ENCODE measurements around the gene PLEKHO1.

PLEKHO1 gene

DNA sequence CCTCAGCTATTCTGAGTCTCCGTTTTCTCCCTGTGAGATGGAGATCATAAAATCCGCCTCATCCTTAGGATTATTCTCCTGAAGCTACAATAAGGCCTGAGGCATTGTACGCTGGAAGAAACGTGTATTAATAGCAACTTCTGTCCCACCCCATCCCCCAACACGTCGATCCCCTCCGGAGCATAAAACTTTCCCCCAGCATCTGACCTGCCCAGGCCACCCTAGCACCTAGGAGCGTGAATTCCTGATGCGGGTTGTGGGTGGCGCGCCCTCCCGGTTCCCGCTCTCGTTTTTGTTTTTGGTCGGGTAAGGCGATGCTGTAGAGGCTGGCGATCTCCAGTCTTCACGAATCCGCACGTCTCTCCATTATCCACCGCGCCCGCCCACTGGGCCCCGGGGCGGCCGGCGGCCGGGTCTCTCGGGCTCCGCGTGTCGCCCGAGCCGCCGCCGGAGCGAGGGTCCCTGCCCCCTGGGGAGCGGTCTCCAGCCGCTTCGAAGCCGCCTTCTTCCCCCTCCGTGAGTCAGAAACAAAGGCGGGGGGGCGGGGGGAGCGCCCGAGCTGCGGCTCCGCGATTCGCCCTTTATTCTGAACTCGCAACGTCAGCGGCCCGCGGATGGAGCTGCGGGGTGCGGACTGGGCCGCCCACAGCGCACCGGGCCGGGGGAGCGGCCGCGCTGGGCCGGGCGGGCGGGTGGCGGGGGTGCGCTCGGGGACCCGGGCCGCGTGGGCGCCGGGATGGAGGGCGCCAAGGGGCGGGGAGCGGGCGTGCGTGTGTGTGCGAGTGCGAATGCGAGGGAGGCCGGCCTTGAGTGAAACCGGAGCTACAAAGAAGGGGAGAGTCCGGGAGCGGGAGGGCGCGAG lies at the start of gene PLEKHO1:
TSS of gene PLEKHO1 (plus strand) at position 646 of the 862 bp plus-strand sequence. CDS start 342 bp downstream, outside the sequence.
- H3K9me3 ChIP-seq (ENCODE audit: control insufficient read depth, low read length), result no peaks in the 10 kb centered on the region
- peak within 1 kb of the TSS; percentile 56 for H3K4me3 ChIP-seq (ENCODE audit: low read length)
- H3K36me3 ChIP-seq (ENCODE audit: control insufficient read depth, insufficient read depth, low read length), result no peaks in the 10 kb centered on the region
- H3K9ac ChIP-seq (ENCODE audit: low read length), result peak within 1 kb of the TSS; percentile 79
- H3K27me3 ChIP-seq (ENCODE audit: control insufficient read depth, insufficient read depth, low read length), result peaks cover 18% of the 10 kb centered on the region
- H3K4me1 ChIP-seq (ENCODE audit: control insufficient read depth, insufficient read depth, low read length), result peaks cover 3% of the 10 kb centered on the region

DNA sequence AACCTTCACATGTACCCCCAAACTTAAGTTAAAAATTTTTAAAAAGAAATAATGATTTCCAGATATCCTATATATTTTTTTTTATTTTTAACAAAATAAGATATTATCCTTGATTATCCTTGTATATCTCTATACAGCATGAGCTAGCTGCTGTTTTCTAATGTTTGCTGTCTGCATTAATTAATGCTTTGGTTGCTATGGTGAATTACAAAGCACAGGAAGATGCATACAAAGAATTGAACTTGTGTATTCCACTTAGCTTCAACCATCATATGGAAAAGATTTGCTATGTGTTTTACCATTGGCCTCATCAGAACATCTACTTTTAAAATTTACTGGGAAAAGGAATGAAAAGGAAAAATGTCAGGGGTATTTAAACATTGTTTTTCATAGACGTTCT lies 46.7 kb upstream of the PLEKHO1 start:
- Histone ChIP-seq H3K4me3 (ENCODE audit: low read length) (no peak overlapping the region), H3K36me3 (ENCODE audit: control insufficient read depth, insufficient read depth, low read length) (no peaks in the 10 kb centered on the region), H3K9me3 (ENCODE audit: control insufficient read depth, low read length) (no peaks in the 10 kb centered on the region), H3K27me3 (ENCODE audit: control insufficient read depth, insufficient read depth, low read length) (no peaks in the 10 kb centered on the region), H3K4me1 (ENCODE audit: control insufficient read depth, insufficient read depth, low read length) (no peaks in the 10 kb centered on the region), H3K9ac (ENCODE audit: low read length) (no peak overlapping the region)

- no peaks in the 10 kb centered on the region for H3K27me3 ChIP-seq (ENCODE audit: control insufficient read depth, insufficient read depth, low read length)
Measured at GRCh38 chr1:150106341-150106740, 43.4 kb upstream of the PLEKHO1 start.

DNA sequence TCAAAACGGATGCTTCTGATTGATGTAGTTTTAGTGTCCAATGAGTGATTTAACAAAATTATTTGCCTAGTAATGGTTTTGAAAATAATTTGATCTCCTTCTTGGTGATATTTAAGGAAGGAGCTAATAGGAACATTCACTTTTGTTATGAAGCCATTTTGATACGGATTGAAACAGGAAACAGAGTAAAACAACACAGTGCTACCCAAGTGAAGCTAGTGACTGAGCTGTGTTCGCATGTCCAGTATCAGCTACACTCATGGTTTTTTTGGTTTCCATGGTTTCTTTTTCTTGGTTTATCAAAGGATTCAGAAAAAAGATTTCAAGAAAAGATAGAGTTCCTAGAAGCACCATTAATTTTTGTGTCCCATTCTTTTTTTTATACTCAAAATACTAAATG lies 40.1 kb upstream of the PLEKHO1 start:
- H3K36me3 ChIP-seq (ENCODE audit: control insufficient read depth, insufficient read depth, low read length), result peaks cover 4% of the 10 kb centered on the region
- H3K9ac ChIP-seq (ENCODE audit: low read length), result no peak overlapping the region
- no peak overlapping the region for H3K4me3 ChIP-seq (ENCODE audit: low read length)
- H3K27me3 ChIP-seq (ENCODE audit: control insufficient read depth, insufficient read depth, low read length), result no peaks in the 10 kb centered on the region
- H3K4me1 ChIP-seq (ENCODE audit: control insufficient read depth, insufficient read depth, low read length), result no peaks in the 10 kb centered on the region
- no peaks in the 10 kb centered on the region for H3K9me3 ChIP-seq (ENCODE audit: control insufficient read depth, low read length)

More at GRCh38 chr1:150106341-150106740, 43.4 kb upstream of the PLEKHO1 start:
- no peak overlapping the region for H3K9ac ChIP-seq (ENCODE audit: low read length)
- H3K9me3 ChIP-seq (ENCODE audit: control insufficient read depth, low read length), result no peaks in the 10 kb centered on the region
- no peaks in the 10 kb centered on the region for H3K4me1 ChIP-seq (ENCODE audit: control insufficient read depth, insufficient read depth, low read length)
- H3K4me3 ChIP-seq (ENCODE audit: low read length), result no peak overlapping the region
- no peaks in the 10 kb centered on the region for H3K36me3 ChIP-seq (ENCODE audit: control insufficient read depth, insufficient read depth, low read length)

- Histone ChIP-seq H3K4me3 (ENCODE audit: low read length) (no peak overlapping the region), H3K4me1 (ENCODE audit: control insufficient read depth, insufficient read depth, low read length) (no peaks in the 10 kb centered on the region)
Measured at GRCh38 chr1:150110116-150110515, 39.6 kb upstream of the PLEKHO1 start.

DNA sequence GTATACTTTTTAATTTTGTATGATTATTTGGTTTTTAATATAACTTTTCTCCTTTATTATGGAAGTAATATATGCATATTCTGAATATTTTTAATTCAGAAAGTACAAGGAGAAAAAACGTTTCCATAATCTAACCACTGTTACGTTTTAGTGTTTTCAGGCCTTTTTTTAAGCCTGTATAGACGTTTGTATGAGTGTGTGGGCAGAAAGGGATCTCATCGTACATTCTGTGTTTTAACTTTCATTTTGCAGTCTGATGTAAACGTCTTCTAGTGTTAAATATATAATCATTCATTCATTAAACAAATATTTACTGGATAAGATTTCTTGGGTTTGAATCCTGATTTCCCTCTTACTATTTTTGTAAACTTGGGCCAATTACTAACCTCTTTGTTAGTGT lies 38.0 kb upstream of the PLEKHO1 start:
- H3K4me3 ChIP-seq (ENCODE audit: low read length), result no peak overlapping the region
- H3K36me3 ChIP-seq (ENCODE audit: control insufficient read depth, insufficient read depth, low read length), result peaks cover 4% of the 10 kb centered on the region
- no peak overlapping the region for H3K9ac ChIP-seq (ENCODE audit: low read length)
- H3K4me1 ChIP-seq (ENCODE audit: control insufficient read depth, insufficient read depth, low read length), result no peaks in the 10 kb centered on the region
- H3K27me3 ChIP-seq (ENCODE audit: control insufficient read depth, insufficient read depth, low read length), result no peaks in the 10 kb centered on the region
- H3K9me3 ChIP-seq (ENCODE audit: control insufficient read depth, low read length), result no peaks in the 10 kb centered on the region

More at GRCh38 chr1:150110116-150110515, 39.6 kb upstream of the PLEKHO1 start:
- Histone ChIP-seq H3K9me3 (ENCODE audit: control insufficient read depth, low read length) (no peaks in the 10 kb centered on the region), H3K36me3 (ENCODE audit: control insufficient read depth, insufficient read depth, low read length) (peaks cover 4% of the 10 kb centered on the region), H3K9ac (ENCODE audit: low read length) (no peak overlapping the region), H3K27me3 (ENCODE audit: control insufficient read depth, insufficient read depth, low read length) (no peaks in the 10 kb centered on the region)

DNA sequence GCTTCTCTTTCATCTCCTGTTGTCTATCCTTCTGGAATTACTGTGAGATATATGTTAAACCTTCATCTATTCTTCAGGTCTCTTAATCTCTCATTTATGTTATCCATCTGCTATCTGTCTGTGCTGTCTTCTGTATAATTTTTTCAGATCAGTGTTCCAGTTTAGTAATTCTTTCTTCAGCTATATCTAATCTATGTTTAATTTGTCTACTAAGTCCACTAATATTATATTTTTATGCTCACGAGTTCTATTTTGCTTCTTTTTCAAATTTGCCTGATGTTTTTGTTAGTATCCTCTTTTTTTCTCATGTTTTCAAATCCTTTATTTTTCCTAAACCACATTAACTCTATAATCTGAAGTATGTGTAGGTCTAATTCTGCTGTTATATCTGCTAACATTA lies 34.6 kb upstream of the PLEKHO1 start:
- Histone ChIP-seq H3K36me3 (ENCODE audit: control insufficient read depth, insufficient read depth, low read length) (peaks cover 4% of the 10 kb centered on the region), H3K4me3 (ENCODE audit: low read length) (no peak overlapping the region), H3K4me1 (ENCODE audit: control insufficient read depth, insufficient read depth, low read length) (no peaks in the 10 kb centered on the region), H3K9ac (ENCODE audit: low read length) (no peak overlapping the region), H3K27me3 (ENCODE audit: control insufficient read depth, insufficient read depth, low read length) (no peaks in the 10 kb centered on the region), H3K9me3 (ENCODE audit: control insufficient read depth, low read length) (no peaks in the 10 kb centered on the region)

GRCh38 chr1:150118716-150119115 lies 31.0 kb upstream of the PLEKHO1 start:
- no peaks in the 10 kb centered on the region for H3K9me3 ChIP-seq (ENCODE audit: control insufficient read depth, low read length)
- H3K27me3 ChIP-seq (ENCODE audit: control insufficient read depth, insufficient read depth, low read length), result no peaks in the 10 kb centered on the region
- H3K9ac ChIP-seq (ENCODE audit: low read length), result no peak overlapping the region
- no peak overlapping the region for H3K4me3 ChIP-seq (ENCODE audit: low read length)
- H3K4me1 ChIP-seq (ENCODE audit: control insufficient read depth, insufficient read depth, low read length), result no peaks in the 10 kb centered on the region
- H3K36me3 ChIP-seq (ENCODE audit: control insufficient read depth, insufficient read depth, low read length), result no peaks in the 10 kb centered on the region

DNA sequence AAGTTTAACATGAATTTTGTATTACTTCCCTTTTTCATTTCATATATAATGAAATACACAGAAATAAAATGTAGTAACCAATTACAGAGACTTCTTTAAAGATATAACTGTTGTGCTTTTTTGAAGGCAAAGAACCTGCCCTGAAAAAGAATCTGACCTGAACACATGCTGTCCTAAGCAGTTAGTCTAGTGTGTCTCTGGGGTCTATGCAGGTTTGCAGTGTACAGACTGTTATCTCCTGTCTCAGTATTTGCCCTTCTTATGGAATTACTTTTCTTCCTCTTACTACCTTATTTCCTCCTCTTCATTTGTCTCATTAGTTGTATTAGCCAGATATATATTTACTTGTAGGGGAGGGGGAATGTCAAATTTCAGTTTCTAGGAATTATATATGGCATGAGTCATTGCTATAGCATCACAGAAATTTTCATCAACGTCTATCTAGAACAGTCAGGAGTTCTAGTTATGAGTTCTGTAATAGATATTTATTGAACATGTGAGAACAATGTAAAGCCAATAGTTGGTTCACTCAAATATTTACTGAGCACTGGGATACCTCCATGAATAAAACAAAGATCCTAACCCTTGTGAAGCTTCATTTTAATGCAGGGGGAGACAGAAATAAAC lies 28.4 kb upstream of the PLEKHO1 start:
- Histone ChIP-seq H3K4me3 (ENCODE audit: low read length) (no peak overlapping the region), H3K4me1 (ENCODE audit: control insufficient read depth, insufficient read depth, low read length) (no peaks in the 10 kb centered on the region), H3K36me3 (ENCODE audit: control insufficient read depth, insufficient read depth, low read length) (no peaks in the 10 kb centered on the region), H3K9me3 (ENCODE audit: control insufficient read depth, low read length) (no peaks in the 10 kb centered on the region), H3K9ac (ENCODE audit: low read length) (no peak overlapping the region), H3K27me3 (ENCODE audit: control insufficient read depth, insufficient read depth, low read length) (no peaks in the 10 kb centered on the region)

- Histone ChIP-seq H3K9me3 (ENCODE audit: control insufficient read depth, low read length) (no peaks in the 10 kb centered on the region), H3K9ac (ENCODE audit: low read length) (no peak overlapping the region), H3K27me3 (ENCODE audit: control insufficient read depth, insufficient read depth, low read length) (no peaks in the 10 kb centered on the region), H3K36me3 (ENCODE audit: control insufficient read depth, insufficient read depth, low read length) (no peaks in the 10 kb centered on the region), H3K4me3 (ENCODE audit: low read length) (no peak overlapping the region), H3K4me1 (ENCODE audit: control insufficient read depth, insufficient read depth, low read length) (no peaks in the 10 kb centered on the region)
Measured at GRCh38 chr1:150126811-150127210, 22.9 kb upstream of the PLEKHO1 start.

- Histone ChIP-seq H3K9me3 (ENCODE audit: control insufficient read depth, low read length) (no peaks in the 10 kb centered on the region), H3K4me1 (ENCODE audit: control insufficient read depth, insufficient read depth, low read length) (no peaks in the 10 kb centered on the region), H3K9ac (ENCODE audit: low read length) (no peak overlapping the region), H3K36me3 (ENCODE audit: control insufficient read depth, insufficient read depth, low read length) (no peaks in the 10 kb centered on the region), H3K27me3 (ENCODE audit: control insufficient read depth, insufficient read depth, low read length) (no peaks in the 10 kb centered on the region), H3K4me3 (ENCODE audit: low read length) (no peak overlapping the region)
Measured at GRCh38 chr1:150127464-150127863, 22.3 kb upstream of the PLEKHO1 start.

GRCh38 chr1:150127868-150128267 lies 21.8 kb upstream of the PLEKHO1 start:
- no peaks in the 10 kb centered on the region for H3K36me3 ChIP-seq (ENCODE audit: control insufficient read depth, insufficient read depth, low read length)
- H3K9me3 ChIP-seq (ENCODE audit: control insufficient read depth, low read length), result no peaks in the 10 kb centered on the region
- no peaks in the 10 kb centered on the region for H3K4me1 ChIP-seq (ENCODE audit: control insufficient read depth, insufficient read depth, low read length)
- H3K27me3 ChIP-seq (ENCODE audit: control insufficient read depth, insufficient read depth, low read length), result no peaks in the 10 kb centered on the region
- no peak overlapping the region for H3K9ac ChIP-seq (ENCODE audit: low read length)
- no peak overlapping the region for H3K4me3 ChIP-seq (ENCODE audit: low read length)

Data from mucosa of stomach (tissue), 1 donor.